NB4 (cell line): Measurements from ENCODE around the gene SCN1B.

ENCODE experiments used
- CTCF ChIP-seq: IDR thresholded peaks from one replicate; pipeline ENCODE4 v1.5.1; 2012; ENCODE audit warnings: low read depth, low read length
- MAX ChIP-seq: IDR thresholded peaks from 2 replicates; pipeline ENCODE4 v1.6.1; 2011; ENCODE audit warnings: low read depth, low read length
- MYC ChIP-seq: IDR thresholded peaks from 2 replicates; pipeline ENCODE4 v1.6.1; 2011; ENCODE audit warnings: low read depth, low read length
- POLR2A ChIP-seq: IDR thresholded peaks from 2 replicates; pipeline ENCODE4 v1.6.1; 2011; ENCODE audit warnings: mild to moderate bottlenecking; ENCODE audit not compliant: insufficient read length; ENCODE audit errors: extremely low read depth

GRCh38 chr19:35034588-35035382 lies 4.5 kb downstream of the SCN1B start:
- TF ChIP-seq POLR2A (no peak), CTCF (no peak), MAX (no peak), MYC (no peak)
